A549 (cell line): ENCODE measurements around the gene SUN2. TPM values are rescaled to one million over a fixed set of nuclear protein-coding genes. Genes with fewer than 3 reads are reported as not detected.

Source experiments
- ATAC-seq, 2 experiments: fragments of 200-7000 bp in 1 of 2; fragments of >200 bp in 1 of 2; cut with Nextera tagmentation in 1 of 2; cut with Tn5 transposase in 1 of 2; 3 replicates each; pipeline versions ENCODE4 v1.8.0 to v1.9.1; 2018 to 2020; ENCODE audit warnings: mild to moderate bottlenecking in 1 of 2, moderate library complexity in 1 of 2
- CTCF ChIA-PET: fragments of 300-600 bp; sonication (Branson Sonifier 250); formaldehyde crosslinking; extraction: SDS; loops from one replicate; lab custom pipeline; 2021; ENCODE audit warnings: antibody characterized with exemption, inconsistent platforms; lab: Yijun Ruan, JAX
- POLR2A ChIA-PET: fragments of 350-600 bp; formaldehyde crosslinking; extraction: SDS; loops from one replicate; lab custom pipeline; 2021; ENCODE audit warnings: antibody characterized with exemption, inconsistent platforms; lab: Yijun Ruan, JAX
- DNase-seq, 2 experiments: peaks; one replicate each; pipeline versions ENCODE4 v3.0.0 to v3.0.0-alpha.2; 2011 to 2016; ENCODE audit warnings: low read depth in 1 of 2, low spot score in 1 of 2
- FAIRE-seq: peaks from 2 replicates; lab custom pipeline; 2011; peaks lifted over from hg19 to GRCh38; lab: Jason Lieb, UNC
- H3K27ac ChIP-seq, 2 experiments: fragments of >200 bp; sonication (Bioruptor Twin); formaldehyde crosslinking; 3 replicates each; pipeline ENCODE4 v1.5.1; 2016 to 2017
- H3K4me1 ChIP-seq: fragments of >200 bp; sonication (Bioruptor Twin); formaldehyde crosslinking; 3 replicates; pipeline ENCODE4 v1.6.1; 2016
- H3K4me2 ChIP-seq: fragments of >200 bp; sonication (Bioruptor Twin); formaldehyde crosslinking; 3 replicates; pipeline ENCODE4 v1.6.1; 2016
- H3K4me3 ChIP-seq: fragments of >200 bp; sonication (Bioruptor Twin); formaldehyde crosslinking; 3 replicates; pipeline ENCODE4 v1.5.1; 2016
- H3K9me3 ChIP-seq: fragments of >200 bp; sonication (Bioruptor Twin); formaldehyde crosslinking; 3 replicates; pipeline ENCODE4 v1.6.1; 2016
- BHLHE40 ChIP-seq: IDR thresholded peaks from 2 replicates; pipeline ENCODE4 v1.6.1; 2012; ENCODE audit warnings: low read depth, low read length, inconsistent platforms
- CBX8 ChIP-seq: fragments of 200-600 bp; sonication (generic); IDR thresholded peaks from 2 replicates; pipeline ENCODE4 v1.6.1; 2016
- CHD2 ChIP-seq: fragments of 150-350 bp; IDR thresholded peaks from 2 replicates; pipeline ENCODE4 v1.6.1; 2014; ENCODE audit warnings: low read length; ENCODE audit not compliant: partially characterized antibody
- FOSB ChIP-seq: fragments of 250-450 bp; sonication (Bioruptor Pico); IDR thresholded peaks from 2 replicates; pipeline ENCODE4 v1.5.0; 2020; ENCODE audit warnings: mild to moderate bottlenecking, moderate library complexity
- HEYL ChIP-seq: fragments of 250-450 bp; sonication (Bioruptor Pico); IDR thresholded peaks from 2 replicates; pipeline ENCODE4 v1.8.0; 2021; ENCODE audit warnings: mild to moderate bottlenecking, moderate library complexity
- HOXB13 ChIP-seq: fragments of 250-450 bp; sonication (Bioruptor Pico); IDR thresholded peaks from 2 replicates; pipeline ENCODE4 v1.5.0; 2020; ENCODE audit warnings: low read depth, mild to moderate bottlenecking, moderate library complexity
- HOXB5 ChIP-seq: fragments of 250-450 bp; sonication (Bioruptor Pico); IDR thresholded peaks from 2 replicates; pipeline ENCODE4 v1.5.0; 2020; ENCODE audit warnings: mild to moderate bottlenecking, moderate library complexity
- JUNB ChIP-seq: fragments of >200 bp; sonication (Bioruptor Twin); formaldehyde crosslinking; IDR thresholded peaks from 2 replicates; pipeline ENCODE4 v1.6.1; 2016
- KDM1A ChIP-seq: fragments of 200-600 bp; sonication (generic); IDR thresholded peaks from 2 replicates; pipeline ENCODE4 v1.6.1; 2016; ENCODE audit warnings: low read depth, mild to moderate bottlenecking
- KDM5A ChIP-seq: fragments of 200-600 bp; sonication (generic); IDR thresholded peaks from 2 replicates; pipeline ENCODE4 v1.6.1; 2016; ENCODE audit warnings: antibody characterized with exemption, mild to moderate bottlenecking
- NPAS2 ChIP-seq: fragments of 250-450 bp; sonication (Bioruptor Pico); IDR thresholded peaks from 2 replicates; pipeline ENCODE4 v1.8.0; 2022; ENCODE audit warnings: mild to moderate bottlenecking, moderate library complexity, borderline replicate concordance
- PHF8 ChIP-seq: fragments of 200-600 bp; sonication (generic); IDR thresholded peaks from 2 replicates; pipeline ENCODE4 v1.6.1; 2016; ENCODE audit warnings: low read depth, mild to moderate bottlenecking, antibody characterized with exemption, moderate library complexity, borderline replicate concordance
- POLR2AphosphoS2 ChIP-seq: conservative IDR thresholded peaks from 2 replicates; pipeline ENCODE4 v1.6.1; 2012; ENCODE audit warnings: low read length, improper control_type of control experiment, inconsistent platforms
- RAD21 ChIP-seq, 2 experiments: fragments of >200 bp in 1 of 2; sonication (Bioruptor Twin) in 1 of 2; formaldehyde crosslinking in 1 of 2; IDR thresholded peaks in 1 of 2; conservative IDR thresholded peaks in 1 of 2; 2 replicates in 1 of 2; 3 replicates in 1 of 2; pipeline ENCODE4 v1.6.1; 2012 to 2018; ENCODE audit warnings: inconsistent platforms in 1 of 2
- RCOR1 ChIP-seq: fragments of 150-350 bp; IDR thresholded peaks from 2 replicates; pipeline ENCODE4 v1.6.1; 2014; ENCODE audit warnings: antibody characterized with exemption, low read length, low read depth
- SMC3 ChIP-seq: fragments of >200 bp; sonication (Bioruptor Twin); formaldehyde crosslinking; IDR thresholded peaks from 3 replicates; pipeline ENCODE4 v1.6.1; 2018; ENCODE audit warnings: inconsistent platforms
- TP53 ChIP-seq: fragments of 250-450 bp; sonication (Bioruptor Pico); IDR thresholded peaks from 2 replicates; pipeline ENCODE4 v1.5.0; 2021; ENCODE audit warnings: mild to moderate bottlenecking, moderate library complexity
- ZC3H11A ChIP-seq: fragments of 450-650 bp; IDR thresholded peaks from 2 replicates; pipeline ENCODE4 v1.6.1; 2014; ENCODE audit warnings: antibody characterized with exemption, mild to moderate bottlenecking
- ZNF302 ChIP-seq: fragments of 250-450 bp; sonication (Bioruptor Pico); IDR thresholded peaks from 2 replicates; pipeline ENCODE4 v1.9.0; 2021; ENCODE audit warnings: inconsistent platforms, mild to moderate bottlenecking, moderate library complexity
- ZSCAN20 ChIP-seq: fragments of 250-450 bp; sonication (Bioruptor Pico); IDR thresholded peaks from 2 replicates; pipeline ENCODE4 v1.8.0; 2022; ENCODE audit warnings: mild to moderate bottlenecking, moderate library complexity
- WGBS: methylation state at CpG from one replicate; pipeline ENCODE4 v1.1.6; 2017; ENCODE audit errors: missing lambda C conversion rate; 5-methylcytosine and 5-hydroxymethylcytosine counted together
- polyA plus RNA-seq, 4 experiments: library from polyadenylated mRNA; depleted of rRNA in 3 of 4; stranded (reverse); fragments of >200 nt; fragmentation: RNase III in 1 of 4; extraction: RNeasy Plus Mini Kit Qiagen cat#74134 plus additional on column Dnase treatment in 1 of 4; gene quantifications; 2 replicates in 3 of 4; 3 replicates in 1 of 4; pipeline ENCODE4 v1.2.3, GENCODE V29; 2011 to 2017
- TF ChIP-seq, protein P1 (sequence below): fragments of 250-450 bp; sonication (Bioruptor Pico); IDR thresholded peaks from 2 replicates; pipeline ENCODE4 v1.5.0; 2021; ENCODE audit warnings: mild to moderate bottlenecking, moderate library complexity, borderline replicate concordance
- TF ChIP-seq, protein P2 (sequence below): IDR thresholded peaks from 2 replicates; pipeline ENCODE4 v1.6.1; 2012
- TF ChIP-seq, protein P3 (sequence below): IDR thresholded peaks from 2 replicates; pipeline ENCODE4 v1.6.1; 2012
- TF ChIP-seq, protein P4 (sequence below): fragments of >200 bp; sonication (Bioruptor Twin); formaldehyde crosslinking; IDR thresholded peaks from 2 replicates; pipeline ENCODE4 v1.6.1; 2016
- TF ChIP-seq, protein P5 (sequence below): IDR thresholded peaks from 2 replicates; pipeline ENCODE4 v1.6.1; 2012; ENCODE audit warnings: low read depth, borderline replicate concordance
- TF ChIP-seq, protein P6 (sequence below): fragments of 450-650 bp; IDR thresholded peaks from 2 replicates; pipeline ENCODE4 v1.6.1; 2014; ENCODE audit warnings: antibody characterized with exemption

Gene SUN2
- polyA plus RNA-seq, 2 of the 4 experiments (the other 2 are of a cell fraction), result 12.6 to 24.0 TPM

DNA sequence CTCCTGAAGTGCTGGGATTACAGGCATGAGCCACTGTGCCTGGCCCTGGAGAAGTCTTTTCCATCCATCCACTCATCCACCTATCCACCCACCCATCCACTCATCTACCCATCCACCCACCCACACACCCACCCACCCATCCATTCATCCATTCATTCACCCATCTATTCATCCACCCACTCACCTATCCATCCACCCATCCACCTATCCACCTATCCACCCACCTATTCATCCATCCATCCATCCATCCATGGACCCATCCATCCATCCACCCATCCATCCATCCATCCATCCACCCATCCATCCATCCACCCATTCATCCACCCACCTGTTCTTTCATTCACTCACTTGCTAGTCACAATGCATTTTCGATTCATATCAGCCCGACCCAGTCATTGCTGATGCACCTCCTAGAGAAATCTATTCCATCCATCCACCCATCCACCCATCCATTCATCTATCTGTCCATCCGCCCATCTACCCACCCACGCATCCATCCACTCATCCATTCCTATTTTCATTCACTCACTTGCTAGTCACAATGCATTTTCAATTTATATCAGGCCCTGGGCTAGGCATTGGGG, 17.7 kb upstream of the SUN2 start:
- TF ChIP-seq SMC3, result no peak
- no peak overlapping the region for H3K4me3 ChIP-seq
- ChIA-PET POLR2A (no interaction called here), CTCF (interaction anchor here (0.7 to 1.6 kb wide), 3 partner anchors 13 to 96 kb away, joined by 3 read pairs; no protein-coding TSS in a partner anchor)
- ATAC-seq (no peak), DNase-seq (no peak), FAIRE-seq (no peak)
- H3K4me2 ChIP-seq, result no peak overlapping the region
- H3K4me1 ChIP-seq, result 0 out of 3 replicates have a peak, but pooled peaks cover 2% of the 10 kb centered on the region
- H3K27ac ChIP-seq, result no peak overlapping the region
- H3K9me3 ChIP-seq, result no peaks in the 10 kb centered on the region
- 64% methylated on average over 4 of the region's 4 CpGs for WGBS

DNA sequence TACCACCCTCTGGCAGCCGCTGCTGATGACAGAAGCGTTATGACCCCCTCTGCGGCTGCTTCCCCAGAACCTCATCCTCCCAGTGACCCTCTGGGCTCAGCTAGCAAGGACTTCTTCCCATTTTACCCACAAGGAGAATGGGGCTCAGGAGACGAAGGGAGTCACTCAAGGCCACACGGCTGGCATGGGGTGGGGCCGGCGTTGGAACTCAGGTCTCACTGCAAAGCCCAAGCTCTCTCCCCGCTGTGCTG, 16.8 kb upstream of the SUN2 start:
- TF ChIP-seq HEYL (CRISPR knock-in tag) (no peak), JUNB (no peak), SMC3 (no peak), KDM1A (no peak), CBX8 (no peak), TP53 (no peak), POLR2AphosphoS2 (no peak), NPAS2 (CRISPR knock-in tag) (no peak), BHLHE40 (no peak)
- TF ChIP-seq, protein P1, sequence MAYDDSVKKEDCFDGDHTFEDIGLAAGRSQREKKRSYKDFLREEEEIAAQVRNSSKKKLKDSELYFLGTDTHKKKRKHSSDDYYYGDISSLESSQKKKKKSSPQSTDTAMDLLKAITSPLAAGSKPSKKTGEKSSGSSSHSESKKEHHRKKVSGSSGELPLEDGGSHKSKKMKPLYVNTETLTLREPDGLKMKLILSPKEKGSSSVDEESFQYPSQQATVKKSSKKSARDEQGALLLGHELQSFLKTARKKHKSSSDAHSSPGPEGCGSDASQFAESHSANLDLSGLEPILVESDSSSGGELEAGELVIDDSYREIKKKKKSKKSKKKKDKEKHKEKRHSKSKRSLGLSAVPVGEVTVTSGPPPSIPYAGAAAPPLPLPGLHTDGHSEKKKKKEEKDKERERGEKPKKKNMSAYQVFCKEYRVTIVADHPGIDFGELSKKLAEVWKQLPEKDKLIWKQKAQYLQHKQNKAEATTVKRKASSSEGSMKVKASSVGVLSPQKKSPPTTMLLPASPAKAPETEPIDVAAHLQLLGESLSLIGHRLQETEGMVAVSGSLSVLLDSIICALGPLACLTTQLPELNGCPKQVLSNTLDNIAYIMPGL (CRISPR knock-in tag), result no peak
- TF ChIP-seq, protein P2, sequence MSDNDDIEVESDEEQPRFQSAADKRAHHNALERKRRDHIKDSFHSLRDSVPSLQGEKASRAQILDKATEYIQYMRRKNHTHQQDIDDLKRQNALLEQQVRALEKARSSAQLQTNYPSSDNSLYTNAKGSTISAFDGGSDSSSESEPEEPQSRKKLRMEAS, result no peak
- TF ChIP-seq, protein P3, sequence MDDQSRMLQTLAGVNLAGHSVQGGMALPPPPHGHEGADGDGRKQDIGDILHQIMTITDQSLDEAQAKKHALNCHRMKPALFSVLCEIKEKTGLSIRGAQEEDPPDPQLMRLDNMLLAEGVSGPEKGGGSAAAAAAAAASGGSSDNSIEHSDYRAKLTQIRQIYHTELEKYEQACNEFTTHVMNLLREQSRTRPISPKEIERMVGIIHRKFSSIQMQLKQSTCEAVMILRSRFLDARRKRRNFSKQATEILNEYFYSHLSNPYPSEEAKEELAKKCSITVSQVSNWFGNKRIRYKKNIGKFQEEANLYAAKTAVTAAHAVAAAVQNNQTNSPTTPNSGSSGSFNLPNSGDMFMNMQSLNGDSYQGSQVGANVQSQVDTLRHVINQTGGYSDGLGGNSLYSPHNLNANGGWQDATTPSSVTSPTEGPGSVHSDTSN, result no peak
- TF ChIP-seq, protein P4, sequence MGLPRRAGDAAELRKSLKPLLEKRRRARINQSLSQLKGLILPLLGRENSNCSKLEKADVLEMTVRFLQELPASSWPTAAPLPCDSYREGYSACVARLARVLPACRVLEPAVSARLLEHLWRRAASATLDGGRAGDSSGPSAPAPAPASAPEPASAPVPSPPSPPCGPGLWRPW, result no peak
- TF ChIP-seq, protein P5, sequence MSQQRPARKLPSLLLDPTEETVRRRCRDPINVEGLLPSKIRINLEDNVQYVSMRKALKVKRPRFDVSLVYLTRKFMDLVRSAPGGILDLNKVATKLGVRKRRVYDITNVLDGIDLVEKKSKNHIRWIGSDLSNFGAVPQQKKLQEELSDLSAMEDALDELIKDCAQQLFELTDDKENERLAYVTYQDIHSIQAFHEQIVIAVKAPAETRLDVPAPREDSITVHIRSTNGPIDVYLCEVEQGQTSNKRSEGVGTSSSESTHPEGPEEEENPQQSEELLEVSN, result no peak
- TF ChIP-seq, all 56 proteins: peak for 0
- Histone ChIP-seq H3K4me3 (no peak overlapping the region), H3K9me3 (no peaks in the 10 kb centered on the region), H3K27ac (no peak overlapping the region), H3K4me1 (0 out of 3 replicates have a peak, but pooled peaks cover 2% of the 10 kb centered on the region), H3K4me2 (no peak overlapping the region)
- ChIA-PET POLR2A (no interaction called here), CTCF (interaction anchor here (0.7 kb wide), 1 partner anchor 12 kb away, joined by 3 read pairs; no protein-coding TSS in a partner anchor)
- 85% methylated on average over 8 of the region's 8 CpGs for WGBS
- DNase-seq (no peak), FAIRE-seq (no peak), ATAC-seq (no peak)

DNA sequence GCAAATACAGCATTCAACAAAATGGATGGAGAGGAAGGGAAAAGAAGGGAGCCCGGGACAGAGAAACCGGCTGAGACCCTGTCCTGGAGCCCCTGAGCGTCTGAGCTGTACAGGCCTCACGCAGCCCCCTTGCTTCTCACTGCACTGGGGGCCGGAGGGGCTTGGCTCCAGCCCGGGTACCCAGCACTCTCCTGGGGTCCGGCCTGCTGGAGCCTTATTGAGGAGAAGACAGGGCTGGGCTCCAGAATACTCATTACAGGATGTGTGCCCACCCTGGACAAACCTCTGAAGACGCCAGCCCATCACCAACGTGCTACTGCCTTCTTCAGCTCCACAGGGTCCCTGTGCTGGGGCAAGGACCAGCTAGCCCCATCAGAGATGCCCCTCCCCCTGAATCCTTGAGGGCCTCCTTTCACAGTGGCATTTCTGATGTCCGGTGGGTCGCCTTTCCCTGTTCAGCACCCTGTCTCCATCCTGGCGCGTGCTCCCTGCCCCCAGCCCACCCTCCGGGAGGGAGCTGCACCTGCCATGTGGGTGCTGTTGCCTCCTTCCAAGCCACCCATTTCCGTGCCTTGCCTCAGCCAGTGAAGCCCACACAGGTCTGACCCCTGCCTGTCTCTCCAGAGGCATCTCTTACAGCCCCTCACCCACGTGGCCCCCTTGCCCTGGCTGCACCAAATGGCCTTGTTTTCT, 14.6 kb upstream of the SUN2 start:
- no peak for FAIRE-seq
- 74% methylated on average over 14 of the region's 16 CpGs for WGBS
- peaks cover 12% of the 10 kb centered on the region for H3K4me1 ChIP-seq
- DNase-seq, result no peak
- H3K9me3 ChIP-seq, result no peaks in the 10 kb centered on the region
- H3K27ac ChIP-seq, result no peak overlapping the region
- POLR2A ChIA-PET, result interaction anchor here (3.0 kb wide), 1 partner anchor 73 kb away, joined by 35 read pairs; the partner anchor contains the start of gene NPTXR
- no peak overlapping the region for H3K4me2 ChIP-seq
- no peak overlapping the region for H3K4me3 ChIP-seq
- CTCF ChIA-PET, result interaction anchor here (0.5 to 7.5 kb wide), 18 partner anchors 7 to 1413 kb away, joined by 3 to 112 read pairs (median 24); partner anchors contain the start of genes CBX6, NPTXR and SUN2
- ATAC-seq, result no peak
- TF ChIP-seq RAD21 (conservative IDR thresholded peaks at IDR 0.05 in 1 of 2, IDR thresholded peaks at IDR 0.05 in 1 of 2) (no peak), KDM5A (no peak), RCOR1 (no peak), ZSCAN20 (CRISPR knock-in tag) (no peak), FOSB (CRISPR knock-in tag) (no peak), ZC3H11A (no peak), PHF8 (no peak), HOXB5 (no peak), CHD2 (no peak), HOXB13 (CRISPR knock-in tag) (no peak), BHLHE40 (no peak), ZNF302 (CRISPR knock-in tag) (no peak)
- TF ChIP-seq, protein P6, sequence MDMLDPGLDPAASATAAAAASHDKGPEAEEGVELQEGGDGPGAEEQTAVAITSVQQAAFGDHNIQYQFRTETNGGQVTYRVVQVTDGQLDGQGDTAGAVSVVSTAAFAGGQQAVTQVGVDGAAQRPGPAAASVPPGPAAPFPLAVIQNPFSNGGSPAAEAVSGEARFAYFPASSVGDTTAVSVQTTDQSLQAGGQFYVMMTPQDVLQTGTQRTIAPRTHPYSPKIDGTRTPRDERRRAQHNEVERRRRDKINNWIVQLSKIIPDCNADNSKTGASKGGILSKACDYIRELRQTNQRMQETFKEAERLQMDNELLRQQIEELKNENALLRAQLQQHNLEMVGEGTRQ, result no peak
- TF ChIP-seq, protein P3, result no peak
- TF ChIP-seq, protein P4, result no peak
